ENCODE data around the gene SLC27A5. TPM values are rescaled to one million over a fixed set of nuclear protein-coding genes. Genes with fewer than 3 reads are reported as not detected.

Gene SLC27A5
- total RNA-seq, 1 experiment from 2014 or later: 17.1 TPM

- H3K27me3 ChIP-seq (ENCODE audit: insufficient read depth, low read length): no peaks in the 10 kb centered on the region
- no peak overlapping the region for H3K27ac ChIP-seq (ENCODE audit: insufficient read length, low read depth, low read length)
- no peak overlapping the region for H4K8ac ChIP-seq (replicated peaks; ENCODE audit: insufficient read length, low read depth, low read length)
- no peak overlapping the region; the same call in 1 of the 2 replicates for H3K14ac ChIP-seq (ENCODE audit: insufficient read depth, low read length)
- H3K79me1 ChIP-seq (ENCODE audit: insufficient read depth, low read depth, low read length, poor library complexity, severe bottlenecking): no peaks in the 10 kb centered on the region
- H3T11ph ChIP-seq (ENCODE audit: low read length): no peak overlapping the region
- H3K23ac ChIP-seq (ENCODE audit: insufficient read length, low read depth, low read length): no peak overlapping the region
- H3K4me1 Mint-ChIP-seq: peaks cover 9 to 10% of the 10 kb centered on the region in 2 experiments
- H3K27me3 Mint-ChIP-seq (ENCODE audit: low read depth): no peaks in the 10 kb centered on the region; the same call in 1 of the 2 replicates
- no peak overlapping the region for H3K27ac Mint-ChIP-seq
- H4K91ac ChIP-seq (ENCODE audit: insufficient read length, low read depth, low read length): no peak overlapping the region
- H4K20me1 ChIP-seq (ENCODE audit: control insufficient read depth, insufficient read depth, insufficient read length): no peaks in the 10 kb centered on the region
- no peak overlapping the region for H2BK120ac ChIP-seq (ENCODE audit: low read depth, low read length, poor library complexity, severe bottlenecking)
- DNase-seq: peak; percentile 20
- no peaks in the 10 kb centered on the region for H3K4me1 ChIP-seq (ENCODE audit: insufficient read depth, low read length)
- no peaks in the 10 kb centered on the region for H3K79me2 ChIP-seq (ENCODE audit: insufficient read depth, low read length)
- H2AK5ac ChIP-seq (ENCODE audit: insufficient read length, low read length): no peak overlapping the region
- no peak overlapping the region for H4K5ac ChIP-seq (ENCODE audit: insufficient read length, low read depth, low read length)
- H3K36me3 Mint-ChIP-seq (ENCODE audit: insufficient read depth in 1 of 3, low read depth in 3 of 3): peaks cover 0 to 7% (median 2%) of the 10 kb centered on the region in 3 experiments; a peak in 3 of 7 replicates
- H2BK20ac ChIP-seq (ENCODE audit: low read depth, low read length, poor library complexity, severe bottlenecking): no peak overlapping the region
- H3K18ac ChIP-seq (ENCODE audit: insufficient read length, low read depth, low read length): no peak overlapping the region
- H3K9me3 Mint-ChIP-seq: no peaks in the 10 kb centered on the region
- H2BK12ac ChIP-seq (ENCODE audit: insufficient read length, low read depth, low read length): no peak overlapping the region
- WGBS (ENCODE audit: extremely low coverage, insufficient read length, low lambda C conversion rate): no CpG with 5 or more reads among the region's 28 CpGs
- no peak overlapping the region for H3K56ac ChIP-seq (ENCODE audit: insufficient read length, low read depth, low read length)
- H3K9ac ChIP-seq (ENCODE audit: extremely low read depth, insufficient read length, low read length): no peak overlapping the region
- H3K9me3 ChIP-seq (ENCODE audit: control insufficient read depth, low read depth, low read length): no peaks in the 10 kb centered on the region
- no peak overlapping the region for H2AFZ ChIP-seq (ENCODE audit: low read length)
- no peak overlapping the region for H2BK5ac ChIP-seq (ENCODE audit: insufficient read length, low read length)
- H3K4ac ChIP-seq (ENCODE audit: low read depth, low read length): no peak overlapping the region
- H2BK15ac ChIP-seq (ENCODE audit: low read depth, low read length): no peak overlapping the region
- peaks cover 7% of the 10 kb centered on the region for H3K23me2 ChIP-seq (ENCODE audit: insufficient read length, low read depth, low read length, poor library complexity, severe bottlenecking)
- TF ChIP-seq CTCF (conservative IDR thresholded peaks at IDR 0.05): no peak
- no peak overlapping the region for H3K4me2 ChIP-seq (ENCODE audit: insufficient read depth, insufficient read length, low read length)
- H3K4me3 Mint-ChIP-seq: no peak overlapping the region
Measured at GRCh38 chr19:58479736-58480480, 31.9 kb downstream of the SLC27A5 start.
